ENCODE data around the gene BTN1A1. TPM values are rescaled to one million over a fixed set of nuclear protein-coding genes. Genes with fewer than 3 reads are reported as not detected.

Gene BTN1A1
- polyA plus RNA-seq, 2 of the 4 experiments (the other 2 are of a cell fraction), result not detected

DNA sequence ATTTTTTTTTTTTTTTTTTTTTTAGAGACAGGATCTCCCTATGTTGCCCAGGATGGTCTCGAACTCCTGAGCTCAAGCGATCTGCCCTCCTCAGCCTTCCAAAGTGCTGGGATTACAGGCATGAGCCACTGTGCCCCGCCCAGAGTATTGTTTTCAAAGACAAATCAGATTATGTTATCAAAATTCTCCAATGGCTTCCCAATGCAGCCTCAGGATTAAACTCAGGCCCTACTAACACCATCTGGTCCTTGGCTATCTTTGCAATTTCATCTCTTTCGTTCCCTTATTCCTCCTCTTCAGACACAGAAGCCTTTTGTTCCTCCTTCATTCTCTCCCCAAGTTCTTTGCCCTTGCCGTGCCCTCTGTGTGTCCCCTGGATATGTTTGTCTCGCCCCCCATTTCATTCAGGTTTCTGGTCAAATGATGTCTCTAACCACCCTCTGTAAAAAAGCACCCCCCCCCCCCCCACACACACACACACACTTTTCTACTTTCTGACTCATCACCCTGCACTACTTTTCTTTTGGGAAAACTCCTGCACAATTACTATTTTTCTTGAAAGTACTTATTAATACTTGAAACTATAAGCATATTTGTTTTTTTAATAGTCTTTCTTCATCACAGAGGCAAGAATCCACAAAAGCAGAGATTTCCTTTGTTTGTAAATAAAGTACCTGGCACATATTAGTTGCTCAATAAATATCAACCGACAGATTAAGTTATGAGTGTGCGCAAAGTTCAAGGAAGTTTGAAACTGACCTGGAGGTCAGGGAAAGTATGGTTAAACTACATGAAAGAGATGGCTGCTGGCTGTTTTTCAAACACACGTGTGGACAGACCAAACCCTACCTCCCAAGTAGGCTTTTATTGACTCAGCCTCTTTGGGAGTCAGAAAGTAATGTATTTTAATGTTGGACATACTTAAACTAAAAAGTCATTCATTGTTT, 16.7 kb downstream of the BTN1A1 start (continued):
- TF ChIP-seq, protein P1, sequence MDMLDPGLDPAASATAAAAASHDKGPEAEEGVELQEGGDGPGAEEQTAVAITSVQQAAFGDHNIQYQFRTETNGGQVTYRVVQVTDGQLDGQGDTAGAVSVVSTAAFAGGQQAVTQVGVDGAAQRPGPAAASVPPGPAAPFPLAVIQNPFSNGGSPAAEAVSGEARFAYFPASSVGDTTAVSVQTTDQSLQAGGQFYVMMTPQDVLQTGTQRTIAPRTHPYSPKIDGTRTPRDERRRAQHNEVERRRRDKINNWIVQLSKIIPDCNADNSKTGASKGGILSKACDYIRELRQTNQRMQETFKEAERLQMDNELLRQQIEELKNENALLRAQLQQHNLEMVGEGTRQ (IDR thresholded peaks at IDR 0.05), result no peak
- TF ChIP-seq EHMT2 (IDR thresholded peaks at IDR 0.05; ENCODE audit: low read depth), result no peak
- TF ChIP-seq TFCP2L1 (CRISPR knock-in tag; IDR thresholded peaks at IDR 0.05), result no peak
- no peak for TF ChIP-seq CHD2 (IDR thresholded peaks at IDR 0.05; ENCODE audit: low read length, partially characterized antibody)
- no peak for TF ChIP-seq RARB (CRISPR knock-in tag; IDR thresholded peaks at IDR 0.05)
- TF ChIP-seq CBX2 (IDR thresholded peaks at IDR 0.05; ENCODE audit: borderline replicate concordance, low read depth), result no peak
- TF ChIP-seq BCL3 (IDR thresholded peaks at IDR 0.05), result no peak
- no peak for TF ChIP-seq CTCF (IDR thresholded peaks at IDR 0.05)
- TF ChIP-seq RAD21 (conservative IDR thresholded peaks at IDR 0.05 in 1 of 2, IDR thresholded peaks at IDR 0.05 in 1 of 2), result no peak

GRCh38 chr6:26519359-26519758, 19.3 kb downstream of the BTN1A1 start:
- Histone ChIP-seq H3K9me3 (no peaks in the 10 kb centered on the region), H3K4me1 (peaks cover 37% of the 10 kb centered on the region), H3K4me2 (no peak overlapping the region), H3K4me3 (no peak overlapping the region), H3K27ac (no peak overlapping the region)
- DNase-seq (ENCODE audit: low read depth in 1 of 2, low spot score in 1 of 2) (no peak), ATAC-seq (no peak), FAIRE-seq (no peak)
- POLR2A ChIA-PET, result no interaction called here
- CTCF ChIA-PET, result interaction anchor here (1.2 to 1.9 kb wide), 3 partner anchors 11 to 183 kb away, joined by 3 to 4 read pairs (median 3); no protein-coding TSS in a partner anchor
- WGBS (ENCODE audit: missing lambda C conversion rate), result 93% methylated on average over 2 of the region's 2 CpGs
- TF ChIP-seq POLR2AphosphoS2 (conservative IDR thresholded peaks at IDR 0.05; ENCODE audit: low read length) (no peak), MAZ (IDR thresholded peaks at IDR 0.05; ENCODE audit: borderline replicate concordance, low read depth, low read length) (no peak), EHMT2 (IDR thresholded peaks at IDR 0.05; ENCODE audit: low read depth) (no peak), RAD21 (conservative IDR thresholded peaks at IDR 0.05 in 1 of 2, IDR thresholded peaks at IDR 0.05 in 1 of 2) (no peak), FOSB (CRISPR knock-in tag; IDR thresholded peaks at IDR 0.05) (no peak), ELK1 (IDR thresholded peaks at IDR 0.05; ENCODE audit: low read depth, low read length) (no peak), CHD2 (IDR thresholded peaks at IDR 0.05; ENCODE audit: low read length, partially characterized antibody) (no peak), HDAC2 (IDR thresholded peaks at IDR 0.05) (no peak)

- peak overlapping the region; percentile 84 for H3K4me2 ChIP-seq
- H3K4me1 ChIP-seq, result peaks cover 29% of the 10 kb centered on the region
- ATAC-seq, result peak; percentile 5 to 51
- H3K27ac ChIP-seq, result peak overlapping the region; percentile 99
- H3K4me3 ChIP-seq, result peak overlapping the region; percentile 27; the same call in 2 of the 3 replicates
- ChIA-PET POLR2A (interaction anchor here (0.8 kb wide), 1 partner anchor 108 kb away, joined by 8 read pairs; no protein-coding TSS in a partner anchor), CTCF (interaction anchor here (1.2 to 2.2 kb wide), 5 partner anchors 10 to 184 kb away, joined by 3 to 9 read pairs (median 4); no protein-coding TSS in a partner anchor)
- FAIRE-seq, result no peak
- DNase-seq (ENCODE audit: low read depth in 1 of 2, low spot score in 1 of 2), result peak in 1 of 2 experiments; percentile 45
- 25% methylated on average over 13 of the region's 21 CpGs for WGBS (ENCODE audit: missing lambda C conversion rate)
- H3K9me3 ChIP-seq, result no peaks in the 10 kb centered on the region
- TF ChIP-seq RNF2 (IDR thresholded peaks at IDR 0.05; ENCODE audit: borderline replicate concordance, low read depth) (no peak; the same call in 1 of the 2 replicates), RCOR1 (IDR thresholded peaks at IDR 0.05; ENCODE audit: low read depth, low read length) (no peak), BCL3 (IDR thresholded peaks at IDR 0.05) (no peak; the same call in 2 of the 3 replicates), POLR2A (IDR thresholded peaks at IDR 0.05; ENCODE audit: low read length) (no peak), TFCP2L1 (CRISPR knock-in tag; IDR thresholded peaks at IDR 0.05) (no peak), HDAC2 (IDR thresholded peaks at IDR 0.05) (no peak), ZFP36 (IDR thresholded peaks at IDR 0.05; ENCODE audit: borderline replicate concordance, partially characterized antibody) (no peak), MAZ (IDR thresholded peaks at IDR 0.05; ENCODE audit: borderline replicate concordance, low read depth, low read length) (no peak), GATA3 (IDR thresholded peaks at IDR 0.05; ENCODE audit: borderline replicate concordance) (no peak), FOSB (CRISPR knock-in tag; IDR thresholded peaks at IDR 0.05) (no peak)
- TF ChIP-seq, protein P1 (IDR thresholded peaks at IDR 0.05), result peak; percentile 60
- TF ChIP-seq, protein P2, sequence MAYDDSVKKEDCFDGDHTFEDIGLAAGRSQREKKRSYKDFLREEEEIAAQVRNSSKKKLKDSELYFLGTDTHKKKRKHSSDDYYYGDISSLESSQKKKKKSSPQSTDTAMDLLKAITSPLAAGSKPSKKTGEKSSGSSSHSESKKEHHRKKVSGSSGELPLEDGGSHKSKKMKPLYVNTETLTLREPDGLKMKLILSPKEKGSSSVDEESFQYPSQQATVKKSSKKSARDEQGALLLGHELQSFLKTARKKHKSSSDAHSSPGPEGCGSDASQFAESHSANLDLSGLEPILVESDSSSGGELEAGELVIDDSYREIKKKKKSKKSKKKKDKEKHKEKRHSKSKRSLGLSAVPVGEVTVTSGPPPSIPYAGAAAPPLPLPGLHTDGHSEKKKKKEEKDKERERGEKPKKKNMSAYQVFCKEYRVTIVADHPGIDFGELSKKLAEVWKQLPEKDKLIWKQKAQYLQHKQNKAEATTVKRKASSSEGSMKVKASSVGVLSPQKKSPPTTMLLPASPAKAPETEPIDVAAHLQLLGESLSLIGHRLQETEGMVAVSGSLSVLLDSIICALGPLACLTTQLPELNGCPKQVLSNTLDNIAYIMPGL (CRISPR knock-in tag; IDR thresholded peaks at IDR 0.05; ENCODE audit: borderline replicate concordance), result peak; percentile 87
These were observed 20.2 kb downstream of the BTN1A1 start for GRCh38 chr6:26520237-26520849.
